ENCODE results near the gene PPM1G. TPM values are rescaled to one million over a fixed set of nuclear protein-coding genes. Genes with fewer than 3 reads are reported as not detected.

The PPM1G gene
- total and polyA plus RNA-seq, 2 experiments from 2014 or later = 183 to 201 TPM

DNA sequence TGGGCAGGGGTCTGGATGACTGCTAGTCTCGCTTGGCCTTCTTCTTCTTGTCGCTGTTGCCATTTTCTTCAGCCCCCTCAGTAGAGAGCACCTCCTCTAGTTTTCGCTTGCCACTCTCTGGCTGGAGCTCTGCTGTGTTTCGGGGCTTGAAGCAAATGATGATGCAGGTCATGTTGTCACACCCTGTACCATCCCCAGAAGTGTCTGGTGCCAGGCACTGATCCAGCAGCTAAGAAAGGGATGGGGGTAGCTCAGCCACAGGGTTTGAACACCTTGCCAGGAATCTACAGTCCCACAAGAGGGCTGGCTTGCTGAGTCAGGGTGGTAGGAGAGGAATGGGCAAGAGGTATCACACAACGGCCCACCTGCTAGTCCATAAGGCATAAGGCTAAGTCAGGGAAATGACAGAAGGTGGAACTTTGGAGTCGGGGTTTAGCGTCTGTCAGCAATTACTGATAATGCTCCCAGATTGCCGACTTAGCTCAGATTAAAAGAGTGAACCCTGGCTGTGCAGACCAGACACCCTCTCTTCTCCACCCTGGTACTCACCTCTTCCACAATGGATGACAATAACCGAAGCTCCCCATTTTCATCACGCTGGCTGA, 27.7 kb downstream of the PPM1G start:
- H3K9me3 Mint-ChIP-seq = no peaks in the 10 kb centered on the region

DNA sequence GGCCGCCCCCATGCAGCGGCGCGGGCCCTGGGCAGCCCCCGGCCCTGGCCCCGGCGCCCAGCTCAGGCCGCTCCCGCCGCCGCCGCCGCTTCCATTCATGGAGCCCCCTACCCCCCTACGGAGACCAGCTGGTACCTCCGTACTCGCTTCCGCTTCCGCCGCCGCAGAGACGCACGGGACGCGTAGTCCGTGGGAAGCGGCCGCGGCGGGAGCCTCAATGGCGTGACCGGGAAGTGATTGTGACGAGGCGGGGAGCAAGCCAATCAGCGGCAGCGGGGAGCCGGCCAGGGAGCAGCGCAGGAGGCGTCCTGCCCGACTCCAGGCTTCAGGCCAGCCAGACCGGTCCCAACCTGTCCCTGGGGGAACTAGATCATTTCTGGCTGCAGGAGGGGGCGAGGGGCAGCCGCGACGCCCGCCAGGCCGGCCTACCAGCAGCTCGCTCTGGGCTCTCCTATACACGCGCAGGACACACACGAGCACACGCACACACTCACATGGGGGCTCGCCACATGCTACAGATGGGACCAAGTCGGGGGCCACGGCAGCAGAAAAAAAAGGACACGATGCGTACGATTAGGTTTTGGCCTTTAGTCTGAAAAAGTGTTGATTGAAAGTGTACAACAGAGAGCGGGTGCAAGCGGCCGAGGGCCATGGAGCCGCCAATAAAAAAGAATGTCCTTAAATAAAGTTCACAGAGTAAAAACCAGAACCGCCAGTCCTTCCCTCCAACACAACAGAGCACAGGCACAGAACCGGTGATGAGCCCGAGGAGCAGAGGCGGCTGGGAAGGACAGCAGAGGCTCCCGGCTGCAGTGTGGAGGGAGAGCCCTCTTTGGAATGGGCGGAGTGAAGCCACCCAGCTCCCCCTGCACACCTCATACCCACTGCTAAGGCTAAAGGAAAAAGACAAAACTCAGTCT, 28.5 kb downstream of the PPM1G start, which contains the start of gene ZNF513:
Gene ZNF513, minus strand, starts transcription at position 109 of the 920 bp plus-strand sequence. CDS start 208 bp downstream, outside the sequence.
- peak within 1 kb of the TSS; percentile 100 for H3K27ac Mint-ChIP-seq
- Histone ChIP-seq H3K4me1 (ENCODE audit: insufficient read depth) (peaks cover 7% of the 10 kb centered on the region), H3K79me2 (replicated peaks; ENCODE audit: insufficient read depth) (peaks cover 14% of the 10 kb centered on the region), H3K27me3 (ENCODE audit: insufficient read depth) (no peaks in the 10 kb centered on the region), H3K4me3 (peak within 1 kb of the TSS; percentile 99), H4K20me1 (replicated peaks; ENCODE audit: insufficient read depth) (peaks cover 3% of the 10 kb centered on the region), H3F3A (replicated peaks; ENCODE audit: low read depth) (peaks cover 47% of the 10 kb centered on the region), H2AFZ (peak within 1 kb of the TSS; percentile 81; the same call in 1 of the 2 replicates), H3K27ac (ENCODE audit: low read depth) (peak within 1 kb of the TSS; percentile 99), H3K4me2 (peak within 1 kb of the TSS; percentile 99), H3K36me3 (ENCODE audit: insufficient read depth) (peaks cover 48% of the 10 kb centered on the region), H3K9me2 (ENCODE audit: insufficient read depth) (no peaks in the 10 kb centered on the region)
- ATAC-seq (peak; percentile 91), DNase-seq (ENCODE audit: low spot score) (peak; percentile 98)
- no peaks in the 10 kb centered on the region for H3K9me3 Mint-ChIP-seq
- peak within 1 kb of the TSS; percentile 90 for H3K4me3 Mint-ChIP-seq
- H3K27me3 Mint-ChIP-seq (ENCODE audit: insufficient read depth, low read depth, poor library complexity) = peaks cover 27% of the 10 kb centered on the region
- TF ChIP-seq, protein P1, sequence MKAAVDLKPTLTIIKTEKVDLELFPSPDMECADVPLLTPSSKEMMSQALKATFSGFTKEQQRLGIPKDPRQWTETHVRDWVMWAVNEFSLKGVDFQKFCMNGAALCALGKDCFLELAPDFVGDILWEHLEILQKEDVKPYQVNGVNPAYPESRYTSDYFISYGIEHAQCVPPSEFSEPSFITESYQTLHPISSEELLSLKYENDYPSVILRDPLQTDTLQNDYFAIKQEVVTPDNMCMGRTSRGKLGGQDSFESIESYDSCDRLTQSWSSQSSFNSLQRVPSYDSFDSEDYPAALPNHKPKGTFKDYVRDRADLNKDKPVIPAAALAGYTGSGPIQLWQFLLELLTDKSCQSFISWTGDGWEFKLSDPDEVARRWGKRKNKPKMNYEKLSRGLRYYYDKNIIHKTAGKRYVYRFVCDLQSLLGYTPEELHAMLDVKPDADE (IDR thresholded peaks at IDR 0.05) = peak; percentile 94
- no peak for TF ChIP-seq NANOG (IDR thresholded peaks at IDR 0.05; ENCODE audit: borderline replicate concordance)
- no peak for TF ChIP-seq ZNF331 (CRISPR knock-in tag; IDR thresholded peaks at IDR 0.05; ENCODE audit: low read depth)
- TF ChIP-seq, protein P2, sequence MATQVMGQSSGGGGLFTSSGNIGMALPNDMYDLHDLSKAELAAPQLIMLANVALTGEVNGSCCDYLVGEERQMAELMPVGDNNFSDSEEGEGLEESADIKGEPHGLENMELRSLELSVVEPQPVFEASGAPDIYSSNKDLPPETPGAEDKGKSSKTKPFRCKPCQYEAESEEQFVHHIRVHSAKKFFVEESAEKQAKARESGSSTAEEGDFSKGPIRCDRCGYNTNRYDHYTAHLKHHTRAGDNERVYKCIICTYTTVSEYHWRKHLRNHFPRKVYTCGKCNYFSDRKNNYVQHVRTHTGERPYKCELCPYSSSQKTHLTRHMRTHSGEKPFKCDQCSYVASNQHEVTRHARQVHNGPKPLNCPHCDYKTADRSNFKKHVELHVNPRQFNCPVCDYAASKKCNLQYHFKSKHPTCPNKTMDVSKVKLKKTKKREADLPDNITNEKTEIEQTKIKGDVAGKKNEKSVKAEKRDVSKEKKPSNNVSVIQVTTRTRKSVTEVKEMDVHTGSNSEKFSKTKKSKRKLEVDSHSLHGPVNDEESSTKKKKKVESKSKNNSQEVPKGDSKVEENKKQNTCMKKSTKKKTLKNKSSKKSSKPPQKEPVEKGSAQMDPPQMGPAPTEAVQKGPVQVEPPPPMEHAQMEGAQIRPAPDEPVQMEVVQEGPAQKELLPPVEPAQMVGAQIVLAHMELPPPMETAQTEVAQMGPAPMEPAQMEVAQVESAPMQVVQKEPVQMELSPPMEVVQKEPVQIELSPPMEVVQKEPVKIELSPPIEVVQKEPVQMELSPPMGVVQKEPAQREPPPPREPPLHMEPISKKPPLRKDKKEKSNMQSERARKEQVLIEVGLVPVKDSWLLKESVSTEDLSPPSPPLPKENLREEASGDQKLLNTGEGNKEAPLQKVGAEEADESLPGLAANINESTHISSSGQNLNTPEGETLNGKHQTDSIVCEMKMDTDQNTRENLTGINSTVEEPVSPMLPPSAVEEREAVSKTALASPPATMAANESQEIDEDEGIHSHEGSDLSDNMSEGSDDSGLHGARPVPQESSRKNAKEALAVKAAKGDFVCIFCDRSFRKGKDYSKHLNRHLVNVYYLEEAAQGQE (IDR thresholded peaks at IDR 0.05; ENCODE audit: unreplicated experiment) = no peak
- no peak for TF ChIP-seq EZH2 (IDR thresholded peaks at IDR 0.05; ENCODE audit: low read depth, unreplicated experiment)
- no peak for TF ChIP-seq STAT1 (IDR thresholded peaks at IDR 0.05; ENCODE audit: unreplicated experiment)
- TF ChIP-seq CREB1 (CRISPR knock-in tag; IDR thresholded peaks at IDR 0.05; ENCODE audit: low read depth) = peak; percentile 89
- peak; percentile 93 for TF ChIP-seq POLR2AphosphoS5 (IDR thresholded peaks at IDR 0.05; ENCODE audit: low read depth)
- TF ChIP-seq, protein P3, sequence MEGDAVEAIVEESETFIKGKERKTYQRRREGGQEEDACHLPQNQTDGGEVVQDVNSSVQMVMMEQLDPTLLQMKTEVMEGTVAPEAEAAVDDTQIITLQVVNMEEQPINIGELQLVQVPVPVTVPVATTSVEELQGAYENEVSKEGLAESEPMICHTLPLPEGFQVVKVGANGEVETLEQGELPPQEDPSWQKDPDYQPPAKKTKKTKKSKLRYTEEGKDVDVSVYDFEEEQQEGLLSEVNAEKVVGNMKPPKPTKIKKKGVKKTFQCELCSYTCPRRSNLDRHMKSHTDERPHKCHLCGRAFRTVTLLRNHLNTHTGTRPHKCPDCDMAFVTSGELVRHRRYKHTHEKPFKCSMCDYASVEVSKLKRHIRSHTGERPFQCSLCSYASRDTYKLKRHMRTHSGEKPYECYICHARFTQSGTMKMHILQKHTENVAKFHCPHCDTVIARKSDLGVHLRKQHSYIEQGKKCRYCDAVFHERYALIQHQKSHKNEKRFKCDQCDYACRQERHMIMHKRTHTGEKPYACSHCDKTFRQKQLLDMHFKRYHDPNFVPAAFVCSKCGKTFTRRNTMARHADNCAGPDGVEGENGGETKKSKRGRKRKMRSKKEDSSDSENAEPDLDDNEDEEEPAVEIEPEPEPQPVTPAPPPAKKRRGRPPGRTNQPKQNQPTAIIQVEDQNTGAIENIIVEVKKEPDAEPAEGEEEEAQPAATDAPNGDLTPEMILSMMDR (conservative IDR thresholded peaks at IDR 0.05; ENCODE audit: low read depth in 2 of 2) = no peak
- H3K4me1 Mint-ChIP-seq = peaks cover 17% of the 10 kb centered on the region
- peaks cover 78% of the 10 kb centered on the region for H3K36me3 Mint-ChIP-seq (ENCODE audit: low read depth)

More for the DNA sequence above, 27.7 kb downstream of the PPM1G start:
- peaks cover 24% of the 10 kb centered on the region for H3K27me3 Mint-ChIP-seq (ENCODE audit: insufficient read depth, low read depth, poor library complexity)
- Histone ChIP-seq H3K4me3 (peak overlapping the region; percentile 99), H3K79me2 (replicated peaks; ENCODE audit: insufficient read depth) (peaks cover 14% of the 10 kb centered on the region), H2AFZ (no peak overlapping the region), H3K4me2 (peak overlapping the region; percentile 74), H3K27ac (ENCODE audit: low read depth) (peak overlapping the region; percentile 99), H3F3A (replicated peaks; ENCODE audit: low read depth) (peaks cover 47% of the 10 kb centered on the region), H4K20me1 (replicated peaks; ENCODE audit: insufficient read depth) (peaks cover 9% of the 10 kb centered on the region), H3K36me3 (ENCODE audit: insufficient read depth) (peaks cover 51% of the 10 kb centered on the region), H3K27me3 (ENCODE audit: insufficient read depth) (no peaks in the 10 kb centered on the region), H3K4me1 (ENCODE audit: insufficient read depth) (peaks cover 7% of the 10 kb centered on the region), H3K9me2 (ENCODE audit: insufficient read depth) (no peaks in the 10 kb centered on the region)
- H3K4me3 Mint-ChIP-seq = peak overlapping the region; percentile 90
- no peak for DNase-seq (ENCODE audit: low spot score)
- peaks cover 17% of the 10 kb centered on the region for H3K4me1 Mint-ChIP-seq
- H3K27ac Mint-ChIP-seq = peak overlapping the region; percentile 100
- peaks cover 76% of the 10 kb centered on the region for H3K36me3 Mint-ChIP-seq (ENCODE audit: low read depth)
- no peak for ATAC-seq
- TF ChIP-seq EZH2phosphoT487 (IDR thresholded peaks at IDR 0.05; ENCODE audit: unreplicated experiment) (no peak), ZNF114 (CRISPR knock-in tag; IDR thresholded peaks at IDR 0.05) (no peak), NANOG (IDR thresholded peaks at IDR 0.05; ENCODE audit: borderline replicate concordance) (no peak)

Data from GM23338 (cell line).